Smooth muscle cell (in vitro differentiated cells): Measurements from ENCODE around the gene HINFP. TPM values are rescaled to one million over a fixed set of nuclear protein-coding genes. Genes with fewer than 3 reads are reported as not detected.
"Not testable (repeated sequence)": the region's sequence is repeated elsewhere in the genome, so short reads cannot be mapped to it uniquely, and the experiment has no call there.

ENCODE experiments used
- DNase-seq: peaks from one replicate; lab custom pipeline; 2025; ENCODE audit not compliant: unreplicated experiment; lab: John Stamatoyannopoulos, UW
- H2AFZ ChIP-seq: fragments of 200-600 bp; sonication (generic); 2 replicates; pipeline ENCODE4 v1.6.0; 2016; ENCODE audit warnings: antibody characterized with exemption, low read depth, mild to moderate bottlenecking
- H3F3A ChIP-seq: fragments of 200-600 bp; sonication (generic); 2 replicates; pipeline ENCODE4 v1.6.0; 2017; ENCODE audit warnings: antibody characterized with exemption, low read depth
- H3K27ac ChIP-seq: fragments of 200-600 bp; sonication (generic); 2 replicates; pipeline ENCODE4 v1.5.1; 2016; ENCODE audit warnings: low read depth, mild to moderate bottlenecking
- H3K27me3 ChIP-seq: fragments of 200-600 bp; sonication (generic); 2 replicates; pipeline ENCODE4 v1.6.1; 2016; ENCODE audit warnings: low read depth, mild to moderate bottlenecking
- H3K36me3 ChIP-seq: fragments of 200-600 bp; sonication (generic); 2 replicates; pipeline ENCODE4 v1.5.1; 2016; ENCODE audit warnings: low read depth
- H3K4me1 ChIP-seq: fragments of 200-600 bp; sonication (generic); 2 replicates; pipeline ENCODE4 v1.5.1; 2016; ENCODE audit warnings: low read depth
- H3K4me2 ChIP-seq: fragments of 200-600 bp; sonication (generic); 2 replicates; pipeline ENCODE4 v1.6.0; 2016; ENCODE audit warnings: mild to moderate bottlenecking
- H3K4me3 ChIP-seq: fragments of 200-600 bp; sonication (generic); 2 replicates; pipeline ENCODE4 v1.5.1; 2016; ENCODE audit warnings: mild to moderate bottlenecking
- H3K79me2 ChIP-seq: fragments of 200-600 bp; sonication (generic); 2 replicates; pipeline ENCODE4 v1.6.0; 2016; ENCODE audit warnings: low read depth, mild to moderate bottlenecking
- H3K9ac ChIP-seq: fragments of 200-600 bp; sonication (generic); 2 replicates; pipeline ENCODE4 v1.6.0; 2016; ENCODE audit warnings: low read depth
- H3K9me3 ChIP-seq: fragments of 200-600 bp; sonication (generic); replicated peaks from 2 replicates; pipeline ENCODE4 v1.5.1; 2016; ENCODE audit warnings: low read depth
- H4K20me1 ChIP-seq: fragments of 200-600 bp; sonication (generic); 2 replicates; pipeline ENCODE4 v1.6.0; 2016; ENCODE audit warnings: low read depth
- CTCF ChIP-seq: fragments of 200-600 bp; sonication (generic); IDR thresholded peaks from 2 replicates; pipeline ENCODE4 v1.5.1; 2017; ENCODE audit warnings: borderline replicate concordance, mild to moderate bottlenecking, antibody characterized with exemption; ENCODE audit not compliant: insufficient read depth, poor library complexity, severe bottlenecking
- WGBS: methylation state at CpG from one replicate; pipeline ENCODE4 v1.1.7; 2016; ENCODE audit warnings: low lambda C conversion rate; 5-methylcytosine and 5-hydroxymethylcytosine counted together
- polyA plus RNA-seq: library from polyadenylated mRNA; unstranded; fragments of >200 nt; fragmentation: Nextera tagmentation; extraction: Ambion mirVana; gene quantifications from 2 replicates; pipeline ENCODE4 v1.2.1, GENCODE V29; 2016
- total RNA-seq: library from RNA; depleted of rRNA; stranded (reverse); fragments of >200 nt; gene quantifications from 2 replicates; pipeline ENCODE4 v1.2.3, GENCODE V29; 2014

Gene HINFP
- total and polyA plus RNA-seq, 2 experiments from 2014 or later, result 15.6 to 17.3 TPM

GRCh38 chr11:119101759-119102423 is 19.5 kb upstream of the HINFP start, which contains the start of gene DPAGT1:
DPAGT1 (minus strand) TSS chr11:119101853; CDS start chr11:119101655, 198 bp downstream.
- Histone ChIP-seq H3K4me2 (peak within 1 kb of the TSS; percentile 98), H3K27me3 (no peaks in the 10 kb centered on the region), H3K9me3 (no peaks in the 10 kb centered on the region), H3K9ac (peak within 1 kb of the TSS; percentile 97), H3K79me2 (peaks cover 11% of the 10 kb centered on the region), H4K20me1 (no peaks in the 10 kb centered on the region), H3K4me1 (peaks cover 17% of the 10 kb centered on the region), H3K27ac (peak within 1 kb of the TSS; percentile 99), H3K4me3 (peak within 1 kb of the TSS; percentile 81), H3F3A (peaks cover 14% of the 10 kb centered on the region), H3K36me3 (no peaks in the 10 kb centered on the region), H2AFZ (peak within 1 kb of the TSS; percentile 97)
- WGBS, result under 1% methylated on average over 32 of the region's 32 CpGs
- peak; percentile 35 for DNase-seq
- TF ChIP-seq CTCF, result no peak

DNA sequence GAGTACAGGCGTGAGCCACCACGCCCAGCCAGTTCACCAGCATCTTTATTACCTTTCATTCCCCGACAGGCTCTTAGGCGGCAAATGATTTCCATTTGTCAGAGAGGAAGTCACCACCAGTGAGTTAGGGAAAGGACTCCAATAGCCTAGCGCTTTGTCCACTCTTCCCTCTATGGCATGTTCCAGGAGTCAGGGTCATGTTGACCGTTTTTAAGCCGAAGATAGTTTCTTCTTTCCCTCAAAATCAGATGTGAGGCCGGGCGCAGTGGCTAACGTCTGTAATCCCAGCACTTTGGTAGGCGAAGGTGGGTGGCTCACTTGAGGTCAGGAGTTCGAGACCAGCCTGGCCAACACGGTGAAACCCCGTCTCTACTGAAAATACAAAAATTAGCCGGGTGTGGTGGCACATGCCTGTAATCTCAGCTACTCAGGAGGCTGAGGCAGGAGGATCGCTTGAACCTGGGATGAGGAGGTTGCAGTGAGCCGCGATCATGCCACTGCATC is 18.2 kb upstream of the HINFP start:
- not testable (repeated sequence) for H3K9ac ChIP-seq, DNase-seq

GRCh38 chr11:119103793-119104192 is 17.6 kb upstream of the HINFP start:
- H3K9me3 ChIP-seq, result no peaks in the 10 kb centered on the region
- H4K20me1 ChIP-seq, result peaks cover 8% of the 10 kb centered on the region
- H2AFZ ChIP-seq, result no peak overlapping the region
- H3K4me1 ChIP-seq, result peaks cover 25% of the 10 kb centered on the region
- no peaks in the 10 kb centered on the region for H3K27me3 ChIP-seq
- no peak overlapping the region for H3K4me2 ChIP-seq
- peaks cover 11% of the 10 kb centered on the region for H3K79me2 ChIP-seq
- H3K4me3 ChIP-seq, result no peak overlapping the region
- WGBS, result 66% methylated on average over 4 of the region's 4 CpGs
- TF ChIP-seq CTCF, result no peak
- H3K27ac ChIP-seq, result peak overlapping the region; percentile 30
- H3K9ac ChIP-seq, result no peak overlapping the region
- H3K36me3 ChIP-seq, result no peaks in the 10 kb centered on the region
- H3F3A ChIP-seq, result peaks cover 14% of the 10 kb centered on the region
- DNase-seq, result no peak

More for the DNA sequence above, 18.2 kb upstream of the HINFP start:
- not testable (repeated sequence) for H2AFZ ChIP-seq, H3K9me3 ChIP-seq, H4K20me1 ChIP-seq, H3K27me3 ChIP-seq, H3K36me3 ChIP-seq
- peak overlapping the region; percentile 98 for H3K4me2 ChIP-seq
- H3K4me1 ChIP-seq, result peaks cover 21% of the 10 kb centered on the region
- H3K27ac ChIP-seq, result peak overlapping the region; percentile 99
- WGBS, result 93% methylated on average over 18 of the region's 18 CpGs
- H3F3A ChIP-seq, result peaks cover 14% of the 10 kb centered on the region
- H3K4me3 ChIP-seq, result peak overlapping the region; percentile 81
- H3K79me2 ChIP-seq, result peaks cover 11% of the 10 kb centered on the region

- Histone ChIP-seq H3K4me2 (peak within 1 kb of the TSS; percentile 95), H3K9ac (peak within 1 kb of the TSS; percentile 87), H3K4me1 (peaks cover 14% of the 10 kb centered on the region), H4K20me1 (peaks cover 8% of the 10 kb centered on the region), H3K9me3 (no peaks in the 10 kb centered on the region), H3K36me3 (no peaks in the 10 kb centered on the region), H3K79me2 (no peaks in the 10 kb centered on the region), H3K4me3 (peak within 1 kb of the TSS; percentile 85), H3F3A (peaks cover 9% of the 10 kb centered on the region), H3K27me3 (no peaks in the 10 kb centered on the region), H2AFZ (peak within 1 kb of the TSS; percentile 88), H3K27ac (peak within 1 kb of the TSS; percentile 63)
- TF ChIP-seq CTCF, result no peak
- DNase-seq, result peak; percentile 72
- WGBS, result 4% methylated on average over 42 of the region's 49 CpGs
Observed at GRCh38 chr11:119106564-119107537, 14.5 kb upstream of the HINFP start, which contains the start of gene C2CD2L. C2CD2L (plus strand) TSS chr11:119107344; CDS start chr11:119107742, 398 bp downstream.
